Mucosa of descending colon (tissue), 3 donors: Measurements from ENCODE around the gene CNPY1. TPM values are rescaled to one million over a fixed set of nuclear protein-coding genes. Genes with fewer than 3 reads are reported as not detected.

Experiments
- ATAC-seq: fragments of 200-7000 bp; cut with Tn5 transposase; one replicate; pipeline ENCODE4 v1.9.1; 2020; ENCODE audit warnings: mild to moderate bottlenecking, moderate library complexity
- DNase-seq, 3 donors: peaks; one replicate each; pipeline ENCODE4 v3.0.0-alpha.2; 2020
- H3K36me3 ChIP-seq: fragments of 200-600 bp; one replicate; pipeline ENCODE4 v1.8.0; 2021; ENCODE audit warnings: low read depth, mild to moderate bottlenecking
- H3K4me1 ChIP-seq: fragments of 200-600 bp; one replicate; pipeline ENCODE4 v1.8.0; 2021; ENCODE audit warnings: low read depth, mild to moderate bottlenecking
- H3K4me3 ChIP-seq: fragments of 200-600 bp; one replicate; pipeline ENCODE4 v1.8.0; 2021; ENCODE audit warnings: mild to moderate bottlenecking
- H3K9me3 ChIP-seq: fragments of 200-600 bp; one replicate; pipeline ENCODE4 v1.8.0; 2021; ENCODE audit warnings: mild to moderate bottlenecking
- intact Hi-C, 2 donors: fragments of 100-400 bp; cut with DNase I in 1 of 2; cut with micrococcal nuclease in 1 of 2; formaldehyde crosslinking; loops; one replicate each; pipeline versions ENCODE4 v1.11.0 to v1.11.1; 2022; cut with DNase I, micrococcal nuclease
- total RNA-seq, 3 donors: library from RNA; stranded (reverse); fragmentation: NEBNext Ultra II Directional in 2 of 3; extraction: Animal tissue kit (Norgen Biotek cat#: 25700) in 2 of 3; gene quantifications; one replicate each; pipeline versions ENCODE4 v1.2.1 to v1.2.4, GENCODE V29; 2021 to 2023
- TF ChIP-seq, protein P1 (sequence below): fragments of 200-600 bp; IDR thresholded peaks from one replicate; pipeline ENCODE4 v1.8.0; 2022; ENCODE audit warnings: antibody characterized with exemption, mild to moderate bottlenecking
- donor health status: DM: no; HTN: no; CAD: no; lungs with moderate emphysema.
- donor health status: DM: no; HTN: no; CAD: no.
- donor health status: DM: no; HTN: yes; CAD: no.

Gene CNPY1
- total RNA-seq, 3 donors from 2014 or later: not detected

DNA sequence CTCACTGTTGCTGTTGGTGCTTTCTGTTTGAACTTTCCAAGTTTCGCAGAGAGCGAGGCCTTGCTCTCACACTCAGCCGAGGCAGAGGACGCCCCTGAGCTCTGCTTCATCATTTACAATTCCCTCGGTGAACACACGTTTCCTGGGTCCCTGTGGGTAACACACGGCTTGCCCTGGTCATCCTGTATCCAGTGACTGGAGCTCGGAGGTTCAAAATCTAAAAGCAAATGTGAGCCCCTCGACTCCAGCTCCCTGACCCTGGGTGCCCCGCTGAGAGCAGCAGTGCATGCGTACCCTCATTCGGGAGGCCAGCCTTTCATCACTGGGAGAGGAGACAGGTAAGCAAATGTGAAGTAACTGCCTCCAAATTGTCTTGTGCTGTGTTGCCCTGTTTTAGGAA, 5.8 kb downstream of the CNPY1 start:
- no peak for DNase-seq
- Histone ChIP-seq H3K36me3 (no peaks in the 10 kb centered on the region), H3K4me3 (no peak overlapping the region), H3K4me1 (no peaks in the 10 kb centered on the region), H3K9me3 (no peaks in the 10 kb centered on the region)
- intact Hi-C loops: no loop called here
- no peak for ATAC-seq
- TF ChIP-seq, protein P1, sequence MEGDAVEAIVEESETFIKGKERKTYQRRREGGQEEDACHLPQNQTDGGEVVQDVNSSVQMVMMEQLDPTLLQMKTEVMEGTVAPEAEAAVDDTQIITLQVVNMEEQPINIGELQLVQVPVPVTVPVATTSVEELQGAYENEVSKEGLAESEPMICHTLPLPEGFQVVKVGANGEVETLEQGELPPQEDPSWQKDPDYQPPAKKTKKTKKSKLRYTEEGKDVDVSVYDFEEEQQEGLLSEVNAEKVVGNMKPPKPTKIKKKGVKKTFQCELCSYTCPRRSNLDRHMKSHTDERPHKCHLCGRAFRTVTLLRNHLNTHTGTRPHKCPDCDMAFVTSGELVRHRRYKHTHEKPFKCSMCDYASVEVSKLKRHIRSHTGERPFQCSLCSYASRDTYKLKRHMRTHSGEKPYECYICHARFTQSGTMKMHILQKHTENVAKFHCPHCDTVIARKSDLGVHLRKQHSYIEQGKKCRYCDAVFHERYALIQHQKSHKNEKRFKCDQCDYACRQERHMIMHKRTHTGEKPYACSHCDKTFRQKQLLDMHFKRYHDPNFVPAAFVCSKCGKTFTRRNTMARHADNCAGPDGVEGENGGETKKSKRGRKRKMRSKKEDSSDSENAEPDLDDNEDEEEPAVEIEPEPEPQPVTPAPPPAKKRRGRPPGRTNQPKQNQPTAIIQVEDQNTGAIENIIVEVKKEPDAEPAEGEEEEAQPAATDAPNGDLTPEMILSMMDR: no peak

DNA sequence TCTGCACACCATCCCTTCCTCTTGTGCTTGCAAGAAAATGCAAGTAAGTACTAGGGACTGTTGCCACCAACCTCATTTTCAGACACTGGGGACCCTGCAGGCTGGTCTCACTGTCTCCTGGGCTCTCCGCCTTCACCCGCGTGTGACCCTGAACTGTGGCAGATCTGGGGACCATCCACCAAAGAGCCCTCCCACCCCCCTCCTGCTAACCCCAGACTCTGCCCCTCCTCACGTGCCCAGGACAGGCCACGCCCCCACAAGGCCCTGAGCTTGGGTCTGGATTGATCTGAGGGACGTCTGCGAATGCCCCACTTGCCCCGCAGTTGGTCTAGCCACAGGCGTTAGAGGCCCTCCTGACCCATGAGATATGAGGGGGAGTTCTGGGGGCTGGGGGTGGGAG, 8.1 kb downstream of the CNPY1 start:
- intact Hi-C loops: no loop called here
- no peaks in the 10 kb centered on the region for H3K9me3 ChIP-seq
- peaks cover 4% of the 10 kb centered on the region for H3K4me1 ChIP-seq
- DNase-seq: no peak
- no peak for ATAC-seq
- no peaks in the 10 kb centered on the region for H3K36me3 ChIP-seq
- H3K4me3 ChIP-seq: no peak overlapping the region
- TF ChIP-seq, protein P1: no peak

DNA sequence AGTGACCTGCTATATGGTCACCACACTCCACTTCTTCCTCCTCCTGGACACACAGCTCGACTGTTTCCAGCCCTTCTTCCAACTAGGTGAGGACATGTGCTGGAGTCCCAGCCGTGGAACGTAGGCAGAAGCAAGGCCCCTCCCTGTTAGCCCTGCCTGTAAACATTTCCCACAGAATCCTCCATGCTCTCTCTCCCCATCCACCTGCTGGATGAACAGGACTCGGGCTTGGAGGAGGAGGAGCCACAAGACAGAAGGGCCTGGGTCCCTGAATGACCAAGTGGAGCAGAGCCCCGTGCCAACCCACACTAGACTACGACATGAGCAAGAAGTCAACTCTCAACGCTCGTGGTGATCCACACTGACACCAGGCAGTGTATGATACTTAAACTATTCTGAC, 9.9 kb downstream of the CNPY1 start:
- intact Hi-C loops: no loop called here
- no peak for DNase-seq
- Histone ChIP-seq H3K9me3 (no peaks in the 10 kb centered on the region), H3K4me3 (no peak overlapping the region), H3K36me3 (no peaks in the 10 kb centered on the region), H3K4me1 (peaks cover 9% of the 10 kb centered on the region)
- no peak for ATAC-seq
- TF ChIP-seq, protein P1: no peak

DNA sequence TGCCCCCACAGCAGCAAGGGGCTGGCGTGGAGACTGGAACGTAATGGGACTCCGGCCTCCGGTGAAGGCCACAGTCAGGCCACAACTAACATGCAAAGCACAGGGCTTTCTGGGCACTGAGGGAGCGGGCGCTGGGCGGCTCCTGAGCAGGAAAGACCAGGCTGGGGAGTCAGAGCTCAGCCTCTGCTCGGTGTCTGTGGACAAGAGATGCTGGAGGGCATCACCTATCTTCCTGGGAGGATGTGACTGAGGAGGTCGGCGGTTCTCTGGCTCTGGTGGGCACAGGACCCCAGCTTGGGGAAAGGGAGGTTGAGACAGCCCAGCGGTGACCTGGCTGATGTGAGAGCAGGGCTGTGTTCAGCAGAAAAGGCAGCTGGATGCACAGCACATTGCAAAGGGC, 11.7 kb downstream of the CNPY1 start:
- no peaks in the 10 kb centered on the region for H3K9me3 ChIP-seq
- DNase-seq (no peak), ATAC-seq (no peak)
- H3K4me3 ChIP-seq: no peak overlapping the region
- no peaks in the 10 kb centered on the region for H3K36me3 ChIP-seq
- intact Hi-C loops: no loop called here
- TF ChIP-seq, protein P1: no peak
- H3K4me1 ChIP-seq: peaks cover 9% of the 10 kb centered on the region

DNA sequence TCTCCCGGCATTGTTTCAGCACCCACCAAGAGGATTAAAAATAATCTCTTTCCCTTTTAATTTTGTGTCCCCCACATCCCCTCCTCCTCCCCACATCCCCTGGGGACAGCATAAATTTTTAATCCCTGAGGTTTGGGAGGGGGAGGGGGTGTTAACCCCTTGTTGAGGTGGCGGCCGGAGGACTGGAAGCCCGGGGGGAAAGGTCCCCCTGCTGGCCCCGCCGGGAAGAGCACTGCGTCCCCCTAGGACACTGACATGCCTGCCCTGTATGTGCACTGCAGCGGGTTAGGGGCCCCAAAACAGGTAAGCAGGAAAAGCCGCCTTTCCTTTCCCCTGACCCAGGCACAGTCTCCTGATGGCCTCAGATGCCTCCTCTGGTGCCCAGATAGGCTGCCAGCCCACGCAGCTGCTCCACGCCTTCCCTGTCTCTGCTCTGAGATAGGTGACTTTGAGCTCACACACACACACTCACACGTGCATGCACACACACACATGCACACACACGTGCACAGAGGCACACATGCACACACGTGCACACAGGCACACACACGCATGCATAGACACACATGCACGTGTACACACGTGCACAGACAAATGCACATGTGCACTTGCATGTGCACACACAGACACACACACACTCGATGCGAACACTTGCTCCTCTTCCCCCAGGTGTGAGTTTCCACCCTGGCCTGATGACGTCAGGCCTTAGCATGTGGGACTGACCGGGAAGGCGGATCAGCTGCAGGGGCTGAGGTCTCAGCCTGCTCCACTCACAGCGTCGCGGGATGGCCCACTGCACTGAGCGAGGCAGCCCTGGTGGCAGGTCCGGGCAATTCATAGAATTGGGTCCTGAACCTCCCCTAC, 12.3 kb downstream of the CNPY1 start:
- DNase-seq: peak in 1 of 3 donors; percentile 23
- peak; percentile 46 for ATAC-seq
- TF ChIP-seq, protein P1: no peak

More for the DNA sequence above, 12.3 kb downstream of the CNPY1 start:
- intact Hi-C loops: no loop called here
- H3K9me3 ChIP-seq: no peaks in the 10 kb centered on the region
- H3K4me1 ChIP-seq: peaks cover 9% of the 10 kb centered on the region
- no peak overlapping the region for H3K4me3 ChIP-seq
- H3K36me3 ChIP-seq: no peaks in the 10 kb centered on the region
